GM23338 (cell line): ENCODE measurements around the gene S100A16.

ENCODE experiments used
- CREB1 ChIP-seq: fragments of 250-450 bp; sonication (Bioruptor Pico); IDR thresholded peaks from 2 replicates; pipeline ENCODE4 v1.5.0; 2020; ENCODE audit warnings: low read depth, mild to moderate bottlenecking, moderate library complexity
- CTCF ChIP-seq, 2 experiments: fragments of 200-600 bp in 1 of 2; sonication (generic) in 1 of 2; conservative IDR thresholded peaks; 2 replicates each; pipeline versions ENCODE4 v1.5.1 to v1.6.1; 2016 to 2017; ENCODE audit warnings: antibody characterized with exemption in 2 of 2, low read depth in 2 of 2, mild to moderate bottlenecking in 2 of 2, moderate library complexity in 1 of 2
- EZH2 ChIP-seq: fragments of 200-600 bp; sonication (generic); IDR thresholded peaks from one replicate; pipeline ENCODE4 v1.8.0; 2017; ENCODE audit warnings: antibody characterized with exemption, mild to moderate bottlenecking, low read depth; ENCODE audit not compliant: unreplicated experiment
- POLR2AphosphoS5 ChIP-seq: IDR thresholded peaks from 2 replicates; pipeline ENCODE4 v1.6.1; 2016; ENCODE audit warnings: antibody characterized with exemption, low read depth
- REST ChIP-seq: IDR thresholded peaks from one replicate; pipeline ENCODE4 v1.6.1; 2018; ENCODE audit warnings: antibody characterized with exemption; ENCODE audit not compliant: unreplicated experiment
- ZNF114 ChIP-seq: fragments of 250-450 bp; sonication (Bioruptor Pico); IDR thresholded peaks from 2 replicates; pipeline ENCODE4 v1.5.0; 2020; ENCODE audit warnings: mild to moderate bottlenecking, moderate library complexity
- ZNF462 ChIP-seq: fragments of 250-450 bp; sonication (Bioruptor Pico); IDR thresholded peaks from 2 replicates; pipeline ENCODE4 v1.5.0; 2020; ENCODE audit warnings: mild to moderate bottlenecking, moderate library complexity

- no peak for TF ChIP-seq CTCF (conservative IDR thresholded peaks at IDR 0.05; ENCODE audit: low read depth in 2 of 2)
- no peak for TF ChIP-seq EZH2
- no peak for TF ChIP-seq POLR2AphosphoS5
- no peak for TF ChIP-seq CREB1 (CRISPR knock-in tag)
- TF ChIP-seq REST: no peak
- TF ChIP-seq ZNF462 (CRISPR knock-in tag): no peak
- no peak for TF ChIP-seq ZNF114 (CRISPR knock-in tag)
Observed at GRCh38 chr1:153610811-153611301, 2.1 kb downstream of the S100A16 start.
